GM18861 (cell line): ENCODE results near the gene PRSS53.
"Not testable (repeated sequence)": the region's sequence is repeated elsewhere in the genome, so short reads cannot be mapped to it uniquely, and the experiment has no call there.

Source experiments
- ATAC-seq: cut with Tn5 transposase; IDR thresholded peaks from one replicate; pipeline ENCODE4 v1.9.1; 2021; ENCODE audit not compliant: unreplicated experiment

PRSS53 gene

GRCh38 chr16:31088459-31089183, at the start of gene PRSS53:
Gene PRSS53 (minus strand): TSS chr16:31088943. CDS start chr16:31088809, 134 bp downstream.
- no peak for ATAC-seq

GRCh38 chr16:31136822-31137499, 48.2 kb upstream of the PRSS53 start:
- not testable (repeated sequence) for ATAC-seq

- no peak for ATAC-seq
Measured at GRCh38 chr16:31136287-31136662, 47.5 kb upstream of the PRSS53 start.

- ATAC-seq = no peak
Measured at GRCh38 chr16:31135535-31136286, 47.0 kb upstream of the PRSS53 start, which contains the start of gene PRSS8. Gene PRSS8 (minus strand): TSS chr16:31135727. CDS start chr16:31135498, 229 bp downstream.

GRCh38 chr16:31134625-31135534, 46.1 kb upstream of the PRSS53 start:
- ATAC-seq = no peak

- ATAC-seq = no peak
Measured at GRCh38 chr16:31134091-31134571, 45.4 kb upstream of the PRSS53 start.

- ATAC-seq = no peak
Measured at GRCh38 chr16:31133046-31133501, 44.3 kb upstream of the PRSS53 start.

GRCh38 chr16:31132303-31132979, 43.7 kb upstream of the PRSS53 start:
- no peak for ATAC-seq

- ATAC-seq = no peak
Measured at GRCh38 chr16:31131841-31132271, 43.1 kb upstream of the PRSS53 start.

GRCh38 chr16:31131416-31131815, 42.7 kb upstream of the PRSS53 start:
- no peak for ATAC-seq

- no peak for ATAC-seq
Measured at GRCh38 chr16:31130899-31131298, 42.2 kb upstream of the PRSS53 start.

- ATAC-seq = no peak
Measured at GRCh38 chr16:31130336-31130891, 41.7 kb upstream of the PRSS53 start.

- no peak for ATAC-seq
Measured at GRCh38 chr16:31129568-31130335, 41.0 kb upstream of the PRSS53 start.

- no peak for ATAC-seq
Measured at GRCh38 chr16:31128711-31129567, 40.2 kb upstream of the PRSS53 start.

GRCh38 chr16:31127182-31127581, 38.4 kb upstream of the PRSS53 start:
- no peak for ATAC-seq

GRCh38 chr16:31125844-31126243, 37.1 kb upstream of the PRSS53 start:
- ATAC-seq = no peak

GRCh38 chr16:31120129-31120528, 31.4 kb upstream of the PRSS53 start:
- no peak for ATAC-seq
